HEK293 (cell line): ENCODE results near the gene IP6K2.

Experiments
- CTCF ChIP-seq: fragments of 450-650 bp; formaldehyde crosslinking; IDR thresholded peaks from 2 replicates; pipeline ENCODE4 v1.5.1; 2016; ENCODE audit warnings: missing biosample characterization, missing genetic modification characterization
- ZBTB6 ChIP-seq: fragments of 450-650 bp; formaldehyde crosslinking; IDR thresholded peaks from 2 replicates; pipeline ENCODE4 v1.5.1; 2017; ENCODE audit warnings: missing biosample characterization, missing genetic modification characterization
- ZNF391 ChIP-seq: fragments of 450-650 bp; formaldehyde crosslinking; IDR thresholded peaks from 2 replicates; pipeline ENCODE4 v1.5.1; 2016; ENCODE audit warnings: low read depth, missing biosample characterization, missing genetic modification characterization, borderline replicate concordance
- ZNF768 ChIP-seq: fragments of 450-650 bp; formaldehyde crosslinking; IDR thresholded peaks from 2 replicates; pipeline ENCODE4 v1.5.1; 2018; ENCODE audit warnings: missing biosample characterization, mild to moderate bottlenecking, missing genetic modification characterization

GRCh38 chr3:48765376-48765775 is 48.4 kb upstream of the IP6K2 start:
- TF ChIP-seq ZNF768 (tag by site-specific recombination) (no peak), CTCF (tag by site-specific recombination) (no peak), ZNF391 (tag by site-specific recombination) (no peak), ZBTB6 (tag by site-specific recombination) (no peak)
